Measurements from ENCODE around the gene HMGXB3.

The HMGXB3 gene

GRCh38 chr5:150058480-150059126 lies 58.1 kb downstream of the HMGXB3 start:
- Histone ChIP-seq H3K9me3 (replicated peaks; ENCODE audit: insufficient read depth, low read length) (no peaks in the 10 kb centered on the region), H4K20me1 (ENCODE audit: insufficient read depth, low read length) (no peaks in the 10 kb centered on the region), H3K9me2 (replicated peaks; ENCODE audit: insufficient read depth, low read length) (no peaks in the 10 kb centered on the region), H3K9ac (ENCODE audit: low read length) (no peak overlapping the region), H3K79me2 (ENCODE audit: low read length) (no peaks in the 10 kb centered on the region), H3K4me1 (ENCODE audit: low read length) (no peaks in the 10 kb centered on the region), H3F3A (ENCODE audit: insufficient read depth, low read length) (no peaks in the 10 kb centered on the region), H3K4me3 (ENCODE audit: low read length) (no peak overlapping the region), H3K4me2 (ENCODE audit: low read depth, low read length) (no peak overlapping the region), H2AFZ (ENCODE audit: low read length) (no peak overlapping the region), H3K36me3 (replicated peaks; ENCODE audit: insufficient read depth, low read length) (no peaks in the 10 kb centered on the region), H3K27me3 (replicated peaks; ENCODE audit: insufficient read depth, low read length) (no peaks in the 10 kb centered on the region), H3K27ac (ENCODE audit: low read length) (no peak overlapping the region)
- TF ChIP-seq EZH2 (optimal IDR thresholded peaks at IDR 0.05; ENCODE audit: low read depth, low read length) (no peak), EZH2phosphoT487 (IDR thresholded peaks at IDR 0.05; ENCODE audit: low read length) (no peak), CTCF (IDR thresholded peaks at IDR 0.05; ENCODE audit: low read length) (no peak)
- no peak for DNase-seq

GRCh38 chr5:150059623-150060022 lies 59.1 kb downstream of the HMGXB3 start:
- no peaks in the 10 kb centered on the region for H3F3A ChIP-seq (ENCODE audit: insufficient read depth, low read length)
- H3K4me1 ChIP-seq (ENCODE audit: low read length) = no peaks in the 10 kb centered on the region
- TF ChIP-seq EZH2 (optimal IDR thresholded peaks at IDR 0.05; ENCODE audit: low read depth, low read length) (no peak), EZH2phosphoT487 (IDR thresholded peaks at IDR 0.05; ENCODE audit: low read length) (no peak), CTCF (IDR thresholded peaks at IDR 0.05; ENCODE audit: low read length) (no peak)
- no peak overlapping the region for H3K27ac ChIP-seq (ENCODE audit: low read length)
- no peak overlapping the region for H2AFZ ChIP-seq (ENCODE audit: low read length)
- H3K4me2 ChIP-seq (ENCODE audit: low read depth, low read length) = no peak overlapping the region
- H4K20me1 ChIP-seq (ENCODE audit: insufficient read depth, low read length) = no peaks in the 10 kb centered on the region
- no peaks in the 10 kb centered on the region for H3K9me3 ChIP-seq (replicated peaks; ENCODE audit: insufficient read depth, low read length)
- no peaks in the 10 kb centered on the region for H3K9me2 ChIP-seq (replicated peaks; ENCODE audit: insufficient read depth, low read length)
- H3K9ac ChIP-seq (ENCODE audit: low read length) = no peak overlapping the region
- H3K36me3 ChIP-seq (replicated peaks; ENCODE audit: insufficient read depth, low read length) = no peaks in the 10 kb centered on the region
- H3K4me3 ChIP-seq (ENCODE audit: low read length) = no peak overlapping the region
- no peak for DNase-seq
- H3K27me3 ChIP-seq (replicated peaks; ENCODE audit: insufficient read depth, low read length) = no peaks in the 10 kb centered on the region; the same call in 1 of the 2 replicates
- no peaks in the 10 kb centered on the region for H3K79me2 ChIP-seq (ENCODE audit: low read length)

- H3K9ac ChIP-seq (ENCODE audit: low read length) = no peak overlapping the region
- H3K9me3 ChIP-seq (replicated peaks; ENCODE audit: insufficient read depth, low read length) = no peaks in the 10 kb centered on the region
- no peaks in the 10 kb centered on the region; the same call in 1 of the 2 replicates for H3K27me3 ChIP-seq (replicated peaks; ENCODE audit: insufficient read depth, low read length)
- no peak overlapping the region for H3K4me2 ChIP-seq (ENCODE audit: low read depth, low read length)
- H3K27ac ChIP-seq (ENCODE audit: low read length) = no peak overlapping the region
- no peak for DNase-seq
- H3K4me1 ChIP-seq (ENCODE audit: low read length) = peaks cover 3% of the 10 kb centered on the region; the same call in 1 of the 2 replicates
- no peaks in the 10 kb centered on the region for H4K20me1 ChIP-seq (ENCODE audit: insufficient read depth, low read length)
- H3K4me3 ChIP-seq (ENCODE audit: low read length) = no peak overlapping the region
- no peaks in the 10 kb centered on the region for H3K79me2 ChIP-seq (ENCODE audit: low read length)
- H3F3A ChIP-seq (ENCODE audit: insufficient read depth, low read length) = no peaks in the 10 kb centered on the region
- no peaks in the 10 kb centered on the region for H3K9me2 ChIP-seq (replicated peaks; ENCODE audit: insufficient read depth, low read length)
- no peak overlapping the region for H2AFZ ChIP-seq (ENCODE audit: low read length)
- no peaks in the 10 kb centered on the region for H3K36me3 ChIP-seq (replicated peaks; ENCODE audit: insufficient read depth, low read length)
- TF ChIP-seq EZH2phosphoT487 (IDR thresholded peaks at IDR 0.05; ENCODE audit: low read length) = no peak
Observed at GRCh38 chr5:150060471-150060870, 59.9 kb downstream of the HMGXB3 start.

- TF ChIP-seq EZH2phosphoT487 (IDR thresholded peaks at IDR 0.05; ENCODE audit: low read length) (no peak), CTCF (IDR thresholded peaks at IDR 0.05; ENCODE audit: low read length) (no peak), EZH2 (optimal IDR thresholded peaks at IDR 0.05; ENCODE audit: low read depth, low read length) (no peak)
- H3K27me3 ChIP-seq (replicated peaks; ENCODE audit: insufficient read depth, low read length) = no peaks in the 10 kb centered on the region; the same call in 1 of the 2 replicates
- no peaks in the 10 kb centered on the region for H3F3A ChIP-seq (ENCODE audit: insufficient read depth, low read length)
- H3K9ac ChIP-seq (ENCODE audit: low read length) = no peak overlapping the region
- H3K4me3 ChIP-seq (ENCODE audit: low read length) = no peak overlapping the region
- H3K9me2 ChIP-seq (replicated peaks; ENCODE audit: insufficient read depth, low read length) = no peaks in the 10 kb centered on the region
- no peak for DNase-seq
- no peaks in the 10 kb centered on the region for H3K79me2 ChIP-seq (ENCODE audit: low read length)
- no peaks in the 10 kb centered on the region for H4K20me1 ChIP-seq (ENCODE audit: insufficient read depth, low read length)
- no peak overlapping the region for H3K4me2 ChIP-seq (ENCODE audit: low read depth, low read length)
- H3K9me3 ChIP-seq (replicated peaks; ENCODE audit: insufficient read depth, low read length) = no peaks in the 10 kb centered on the region
- H2AFZ ChIP-seq (ENCODE audit: low read length) = no peak overlapping the region
- no peaks in the 10 kb centered on the region for H3K36me3 ChIP-seq (replicated peaks; ENCODE audit: insufficient read depth, low read length)
- H3K27ac ChIP-seq (ENCODE audit: low read length) = no peak overlapping the region
- peaks cover 3% of the 10 kb centered on the region; the same call in 1 of the 2 replicates for H3K4me1 ChIP-seq (ENCODE audit: low read length)
Observed at GRCh38 chr5:150061538-150061995, 61.0 kb downstream of the HMGXB3 start.

Data from MM.1S (cell line).